Ramos (cell line): ENCODE data around the gene AIG1.
"Not testable (repeated sequence)": the region's sequence is repeated elsewhere in the genome, so short reads cannot be mapped to it uniquely, and the experiment has no call there.

Source experiments
- in situ Hi-C: fragments of 300-500 bp; cut with MboI; formaldehyde crosslinking; loops from one replicate; pipeline ENCODE4 v1.14.3; 2022; ENCODE audit warnings: low sequenced_read_pairs; ENCODE audit not compliant: unreplicated experiment

Gene AIG1

GRCh38 chr6:143298071-143298470 lies 237.4 kb downstream of the AIG1 start:
- in situ Hi-C loops, result no loop called here

GRCh38 chr6:143299253-143300166 lies 238.8 kb downstream of the AIG1 start:
- in situ Hi-C loops, result no loop called here

- in situ Hi-C loops, result no loop called here
Measured at GRCh38 chr6:143301188-143301587, 240.5 kb downstream of the AIG1 start.

GRCh38 chr6:143307760-143308159 lies 247.1 kb downstream of the AIG1 start:
- in situ Hi-C loops, result not testable (repeated sequence)

GRCh38 chr6:143313163-143313562 lies 252.5 kb downstream of the AIG1 start:
- in situ Hi-C loops, result no loop called here

- in situ Hi-C loops, result no loop called here
Measured at GRCh38 chr6:143321491-143322086, 260.9 kb downstream of the AIG1 start.

GRCh38 chr6:143322386-143322785 lies 261.7 kb downstream of the AIG1 start:
- in situ Hi-C loops, result no loop called here

- in situ Hi-C loops, result no loop called here
Measured at GRCh38 chr6:143323729-143324470, 263.2 kb downstream of the AIG1 start.

- in situ Hi-C loops, result no loop called here
Measured at GRCh38 chr6:143325379-143326140, 264.9 kb downstream of the AIG1 start.

- in situ Hi-C loops, result no loop called here
Measured at GRCh38 chr6:143328876-143329275, 268.2 kb downstream of the AIG1 start.

- in situ Hi-C loops, result no loop called here
Measured at GRCh38 chr6:143329323-143329722, 268.6 kb downstream of the AIG1 start.

- in situ Hi-C loops, result no loop called here
Measured at GRCh38 chr6:143331362-143331761, 270.7 kb downstream of the AIG1 start.

GRCh38 chr6:143332153-143332845 lies 271.6 kb downstream of the AIG1 start:
- in situ Hi-C loops, result no loop called here

GRCh38 chr6:143333081-143333480 lies 272.4 kb downstream of the AIG1 start:
- in situ Hi-C loops, result no loop called here

GRCh38 chr6:143333749-143334520 lies 273.2 kb downstream of the AIG1 start:
- in situ Hi-C loops, result no loop called here

GRCh38 chr6:143335865-143336264 lies 275.2 kb downstream of the AIG1 start:
- in situ Hi-C loops, result no loop called here

- in situ Hi-C loops, result no loop called here
Measured at GRCh38 chr6:143336446-143337152, 275.9 kb downstream of the AIG1 start.

GRCh38 chr6:143337201-143337949 lies 276.7 kb downstream of the AIG1 start:
- in situ Hi-C loops, result no loop called here
